DOHH2 (cell line): ENCODE results near the gene ITPRIPL2.

Experiments used
- EZH2phosphoT487 ChIP-seq: fragments of 200-600 bp; sonication (generic); IDR thresholded peaks from 2 replicates; pipeline ENCODE4 v1.6.1; 2017; ENCODE audit warnings: borderline replicate concordance, mild to moderate bottlenecking, antibody characterized with exemption, low read length, moderate library complexity, mixed read lengths
- TF ChIP-seq, protein P1 (sequence below): fragments of 200-600 bp; sonication (generic); IDR thresholded peaks from one replicate; pipeline ENCODE4 v1.5.1; 2014; ENCODE audit warnings: antibody characterized with exemption, mild to moderate bottlenecking, low read depth, low read length; ENCODE audit not compliant: poor library complexity, severe bottlenecking

DNA sequence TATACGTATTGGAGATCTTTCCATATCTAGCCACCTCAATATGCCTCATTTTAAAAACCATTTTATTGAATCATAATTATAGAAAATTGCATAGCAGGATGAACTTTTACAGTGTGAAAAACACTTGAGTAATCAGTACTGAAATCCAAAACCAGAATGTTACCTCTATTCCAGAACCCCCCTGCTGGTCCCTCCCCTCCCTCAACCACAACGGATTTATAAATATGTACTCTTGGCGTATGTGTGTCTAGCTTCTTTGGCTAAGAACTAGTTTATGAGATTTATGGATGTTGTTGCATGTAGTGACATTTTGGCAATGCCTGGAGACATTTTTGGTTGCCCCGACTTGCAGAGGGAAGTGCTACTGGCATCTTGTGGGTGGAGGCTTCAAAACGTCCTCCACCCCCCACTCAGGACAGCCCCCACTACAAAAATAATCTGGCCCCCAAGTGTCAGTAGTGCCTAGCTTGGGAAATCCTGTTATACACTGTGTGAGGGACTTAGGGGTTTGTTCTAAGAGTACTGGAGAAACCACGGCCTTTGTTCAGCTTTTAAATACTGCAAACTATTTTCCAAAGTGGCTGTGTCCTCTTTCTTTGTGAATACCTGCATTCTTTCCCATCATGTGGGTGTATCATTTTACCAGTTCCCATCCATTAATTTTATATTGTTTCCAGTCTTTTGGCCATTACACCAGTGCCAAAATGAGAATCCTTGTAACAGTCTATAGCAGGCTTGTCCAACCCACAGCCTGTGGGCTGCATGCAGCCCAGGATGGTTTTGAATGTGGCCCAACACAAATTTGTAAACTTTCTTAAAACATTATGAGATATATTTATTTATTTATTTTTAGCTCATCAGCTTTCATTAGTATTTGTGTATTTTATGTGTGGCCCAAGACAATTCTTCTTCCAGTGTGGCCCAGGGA lies 23.7 kb downstream of the ITPRIPL2 start:
- TF ChIP-seq, protein P1, sequence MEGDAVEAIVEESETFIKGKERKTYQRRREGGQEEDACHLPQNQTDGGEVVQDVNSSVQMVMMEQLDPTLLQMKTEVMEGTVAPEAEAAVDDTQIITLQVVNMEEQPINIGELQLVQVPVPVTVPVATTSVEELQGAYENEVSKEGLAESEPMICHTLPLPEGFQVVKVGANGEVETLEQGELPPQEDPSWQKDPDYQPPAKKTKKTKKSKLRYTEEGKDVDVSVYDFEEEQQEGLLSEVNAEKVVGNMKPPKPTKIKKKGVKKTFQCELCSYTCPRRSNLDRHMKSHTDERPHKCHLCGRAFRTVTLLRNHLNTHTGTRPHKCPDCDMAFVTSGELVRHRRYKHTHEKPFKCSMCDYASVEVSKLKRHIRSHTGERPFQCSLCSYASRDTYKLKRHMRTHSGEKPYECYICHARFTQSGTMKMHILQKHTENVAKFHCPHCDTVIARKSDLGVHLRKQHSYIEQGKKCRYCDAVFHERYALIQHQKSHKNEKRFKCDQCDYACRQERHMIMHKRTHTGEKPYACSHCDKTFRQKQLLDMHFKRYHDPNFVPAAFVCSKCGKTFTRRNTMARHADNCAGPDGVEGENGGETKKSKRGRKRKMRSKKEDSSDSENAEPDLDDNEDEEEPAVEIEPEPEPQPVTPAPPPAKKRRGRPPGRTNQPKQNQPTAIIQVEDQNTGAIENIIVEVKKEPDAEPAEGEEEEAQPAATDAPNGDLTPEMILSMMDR, result no peak
- TF ChIP-seq EZH2phosphoT487, result no peak
